ENCODE measurements around the gene RARG.

Gene RARG

DNA sequence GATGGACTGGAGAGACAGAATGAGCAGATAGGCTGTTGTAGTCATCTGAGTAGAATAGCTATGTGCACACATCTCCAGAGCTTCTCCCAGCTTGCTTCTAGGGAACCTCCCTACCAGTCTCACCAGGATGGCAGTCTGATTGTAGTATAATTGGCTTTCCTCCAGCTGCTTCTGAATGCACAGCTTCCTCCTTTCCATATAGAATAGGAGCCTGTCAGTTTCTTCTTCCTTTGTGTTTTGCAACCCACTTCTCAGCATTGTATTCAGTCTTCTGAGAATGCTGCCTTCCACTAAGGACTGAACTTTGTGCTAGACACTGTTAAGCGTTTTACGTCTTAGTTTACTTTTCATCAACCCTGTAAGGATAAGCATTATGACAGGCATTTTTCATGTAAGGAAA lies 49.1 kb downstream of the RARG start (continued):
- TF ChIP-seq ESRRG (CRISPR knock-in tag; IDR thresholded peaks at IDR 0.05) (no peak), ZFP3 (CRISPR knock-in tag; IDR thresholded peaks at IDR 0.05) (no peak), GLIS3 (CRISPR knock-in tag; IDR thresholded peaks at IDR 0.05) (no peak), ISL1 (CRISPR knock-in tag; IDR thresholded peaks at IDR 0.05) (no peak), OSR1 (CRISPR knock-in tag; IDR thresholded peaks at IDR 0.05) (no peak), CSDC2 (CRISPR knock-in tag; IDR thresholded peaks at IDR 0.05) (no peak)

- TF ChIP-seq TCF4 (CRISPR knock-in tag; IDR thresholded peaks at IDR 0.05; ENCODE audit: borderline replicate concordance): no peak
- TF ChIP-seq CREB5 (CRISPR knock-in tag; IDR thresholded peaks at IDR 0.05; ENCODE audit: low read depth): no peak
- no peak for TF ChIP-seq ZNF565 (CRISPR knock-in tag; conservative IDR thresholded peaks at IDR 0.05; ENCODE audit: low read depth)
- TF ChIP-seq, protein P1, sequence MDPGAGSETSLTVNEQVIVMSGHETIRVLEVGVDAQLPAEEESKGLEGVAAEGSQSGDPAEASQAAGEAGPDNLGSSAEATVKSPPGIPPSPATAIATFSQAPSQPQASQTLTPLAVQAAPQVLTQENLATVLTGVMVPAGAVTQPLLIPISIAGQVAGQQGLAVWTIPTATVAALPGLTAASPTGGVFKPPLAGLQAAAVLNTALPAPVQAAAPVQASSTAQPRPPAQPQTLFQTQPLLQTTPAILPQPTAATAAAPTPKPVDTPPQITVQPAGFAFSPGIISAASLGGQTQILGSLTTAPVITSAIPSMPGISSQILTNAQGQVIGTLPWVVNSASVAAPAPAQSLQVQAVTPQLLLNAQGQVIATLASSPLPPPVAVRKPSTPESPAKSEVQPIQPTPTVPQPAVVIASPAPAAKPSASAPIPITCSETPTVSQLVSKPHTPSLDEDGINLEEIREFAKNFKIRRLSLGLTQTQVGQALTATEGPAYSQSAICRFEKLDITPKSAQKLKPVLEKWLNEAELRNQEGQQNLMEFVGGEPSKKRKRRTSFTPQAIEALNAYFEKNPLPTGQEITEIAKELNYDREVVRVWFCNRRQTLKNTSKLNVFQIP (CRISPR knock-in tag; IDR thresholded peaks at IDR 0.05; ENCODE audit: borderline replicate concordance, low read depth): no peak
- TF ChIP-seq ZC3H10 (CRISPR knock-in tag; IDR thresholded peaks at IDR 0.05): no peak
- TF ChIP-seq RARB (CRISPR knock-in tag; IDR thresholded peaks at IDR 0.05): no peak
- no peak for TF ChIP-seq OSR1 (CRISPR knock-in tag; IDR thresholded peaks at IDR 0.05)
- TF ChIP-seq ZNF70 (CRISPR knock-in tag; IDR thresholded peaks at IDR 0.05): no peak
- TF ChIP-seq ISL1 (CRISPR knock-in tag; IDR thresholded peaks at IDR 0.05): no peak
- TF ChIP-seq, protein P2, sequence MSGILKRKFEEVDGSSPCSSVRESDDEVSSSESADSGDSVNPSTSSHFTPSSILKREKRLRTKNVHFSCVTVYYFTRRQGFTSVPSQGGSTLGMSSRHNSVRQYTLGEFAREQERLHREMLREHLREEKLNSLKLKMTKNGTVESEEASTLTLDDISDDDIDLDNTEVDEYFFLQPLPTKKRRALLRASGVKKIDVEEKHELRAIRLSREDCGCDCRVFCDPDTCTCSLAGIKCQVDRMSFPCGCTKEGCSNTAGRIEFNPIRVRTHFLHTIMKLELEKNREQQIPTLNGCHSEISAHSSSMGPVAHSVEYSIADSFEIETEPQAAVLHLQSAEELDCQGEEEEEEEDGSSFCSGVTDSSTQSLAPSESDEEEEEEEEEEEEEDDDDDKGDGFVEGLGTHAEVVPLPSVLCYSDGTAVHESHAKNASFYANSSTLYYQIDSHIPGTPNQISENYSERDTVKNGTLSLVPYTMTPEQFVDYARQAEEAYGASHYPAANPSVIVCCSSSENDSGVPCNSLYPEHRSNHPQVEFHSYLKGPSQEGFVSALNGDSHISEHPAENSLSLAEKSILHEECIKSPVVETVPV (CRISPR knock-in tag; IDR thresholded peaks at IDR 0.05): no peak
- no peak for TF ChIP-seq ESRRG (CRISPR knock-in tag; IDR thresholded peaks at IDR 0.05)
- no peak for TF ChIP-seq PPARA (CRISPR knock-in tag; IDR thresholded peaks at IDR 0.05; ENCODE audit: borderline replicate concordance)
- ATAC-seq: no peak
These were observed 50.1 kb downstream of the RARG start for GRCh38 chr12:53181935-53182334.

DNA sequence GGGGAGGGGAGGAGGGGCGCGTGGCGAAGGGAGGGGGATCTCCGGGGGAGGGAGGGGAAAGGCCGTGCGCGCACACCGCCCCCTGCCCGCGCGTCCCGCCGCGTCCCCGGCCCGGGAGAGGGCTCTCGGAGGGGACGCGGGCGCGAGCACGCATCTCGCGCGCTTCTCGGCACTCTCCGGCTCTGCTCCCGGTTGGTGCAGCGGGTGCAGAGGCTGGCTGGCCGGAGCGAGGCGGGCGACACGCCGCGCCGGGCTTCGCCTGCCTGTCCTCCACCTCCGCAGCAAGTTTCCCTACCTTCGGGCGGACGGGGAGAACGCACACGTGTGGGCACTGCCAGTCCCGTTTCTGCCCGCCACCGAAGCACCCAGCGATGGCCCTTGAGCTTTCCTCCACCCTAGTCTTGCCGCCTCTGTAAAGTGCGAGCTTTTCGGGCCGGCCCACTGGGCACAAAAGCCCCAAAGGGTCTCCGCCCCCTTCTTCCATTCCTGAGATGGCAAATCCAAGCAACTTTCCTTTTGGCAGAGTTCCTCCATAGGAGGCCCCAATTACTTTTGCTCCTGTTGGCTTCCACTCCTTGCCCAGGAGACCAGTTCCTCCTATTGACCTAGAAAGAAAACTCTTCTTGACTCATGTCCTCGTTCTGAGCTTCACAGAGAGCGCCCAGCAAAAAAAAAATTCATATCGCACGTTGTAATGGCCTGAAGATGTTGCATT lies 50.9 kb downstream of the RARG start:
- ATAC-seq: peak; percentile 85

More for the DNA sequence above, 50.9 kb downstream of the RARG start:
- no peak for TF ChIP-seq ZC3H10 (CRISPR knock-in tag; IDR thresholded peaks at IDR 0.05)
- 0 out of 2 replicates have a peak, but pooled peaks have one; percentile 17 for TF ChIP-seq TSHZ2 (CRISPR knock-in tag; IDR thresholded peaks at IDR 0.05)
- no peak for TF ChIP-seq CREB5 (CRISPR knock-in tag; IDR thresholded peaks at IDR 0.05; ENCODE audit: low read depth)
- TF ChIP-seq BACH2 (CRISPR knock-in tag; IDR thresholded peaks at IDR 0.05; ENCODE audit: borderline replicate concordance): no peak

All from SK-N-SH treated with all-trans-retinoic acid at 6 μM for 48 hours (cell line).